Measurements from ENCODE around the gene OSER1.

DNA sequence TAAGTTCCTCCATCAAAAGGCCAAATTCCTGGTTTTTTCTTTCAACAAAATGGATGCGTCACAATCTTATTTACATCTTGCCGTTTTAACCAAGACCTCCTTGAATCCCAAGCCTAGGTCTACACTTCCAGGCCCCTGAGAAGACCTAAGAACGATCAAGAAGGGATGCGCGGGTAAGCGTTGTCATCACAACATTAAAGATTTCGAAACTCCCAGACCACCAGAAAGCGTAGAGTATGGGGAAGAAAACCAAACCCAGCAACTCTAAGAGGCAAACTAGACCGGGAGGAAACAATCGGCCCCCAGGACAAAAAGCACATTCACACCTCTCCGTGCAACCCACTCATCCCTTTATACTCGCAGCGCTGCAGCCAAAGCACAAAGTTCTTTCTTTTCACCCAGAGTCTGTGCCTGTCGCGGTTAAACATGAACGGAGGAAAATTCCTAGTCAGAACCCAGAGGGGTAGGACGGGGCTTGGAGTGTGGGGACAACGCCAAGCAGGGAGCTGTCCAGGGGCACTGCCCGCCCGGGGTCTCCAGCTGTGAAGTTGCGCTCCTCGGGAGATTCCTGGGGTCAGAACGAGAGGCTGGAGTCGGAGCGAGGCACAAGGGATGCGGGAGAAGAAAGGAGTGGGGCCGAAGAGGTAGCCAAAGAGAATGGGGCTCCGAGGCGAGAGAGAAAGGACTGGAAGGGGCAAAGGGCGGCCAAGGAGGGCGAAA lies 725 bp downstream of the OSER1 start:
- TF ChIP-seq POLR2A (IDR thresholded peaks at IDR 0.05) (no peak), CTCF (IDR thresholded peaks at IDR 0.05) (no peak)

Measured in right lobe of liver (tissue), 4 donors.